SKM-1 treated with dmso at 0.1 percent for 144 hours (cell line): ENCODE data around the gene BTRC.
"Not testable (repeated sequence)": the region's sequence is repeated elsewhere in the genome, so short reads cannot be mapped to it uniquely, and the experiment has no call there.

Experiments
- DNase-seq: peaks from one replicate; lab custom pipeline; 2025; ENCODE audit not compliant: unreplicated experiment; lab: John Stamatoyannopoulos, UW

BTRC gene

DNA sequence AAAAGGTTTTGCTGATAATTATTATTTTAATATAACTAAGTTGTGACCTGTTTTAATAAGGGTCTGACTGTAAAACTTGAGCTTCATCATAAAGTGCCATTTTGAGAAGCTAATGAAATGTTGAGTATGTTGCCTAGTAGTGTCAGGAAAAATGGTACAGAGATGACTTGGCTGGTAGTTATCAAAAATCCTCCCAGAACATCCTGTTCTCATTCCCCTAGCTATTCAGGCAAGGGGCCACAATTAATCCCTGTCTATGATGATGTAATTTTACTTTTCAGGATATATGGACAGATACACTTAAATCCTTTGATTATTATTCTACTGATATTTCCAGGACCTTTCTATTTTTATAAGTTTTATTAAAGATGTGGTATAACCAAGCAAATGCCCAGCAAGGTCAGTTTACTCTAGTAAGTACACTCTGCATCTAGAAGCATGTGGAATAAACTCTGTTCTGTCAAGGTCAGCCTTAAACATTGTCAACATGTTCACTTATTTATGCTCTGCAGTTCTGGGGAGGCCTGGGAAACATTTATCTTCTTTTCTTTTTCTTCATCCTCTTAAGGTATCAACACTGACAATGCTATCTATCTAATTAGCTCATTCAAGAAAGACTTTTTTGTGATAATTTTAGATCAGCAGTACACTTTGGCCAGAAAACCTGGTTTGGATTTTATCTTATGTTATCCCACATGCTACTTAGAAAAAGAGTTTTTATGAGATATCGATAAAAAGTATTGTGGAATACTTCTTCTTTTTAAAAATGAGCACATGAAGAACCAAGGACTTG, 32.1 kb downstream of the BTRC start:
- no peak for DNase-seq

DNA sequence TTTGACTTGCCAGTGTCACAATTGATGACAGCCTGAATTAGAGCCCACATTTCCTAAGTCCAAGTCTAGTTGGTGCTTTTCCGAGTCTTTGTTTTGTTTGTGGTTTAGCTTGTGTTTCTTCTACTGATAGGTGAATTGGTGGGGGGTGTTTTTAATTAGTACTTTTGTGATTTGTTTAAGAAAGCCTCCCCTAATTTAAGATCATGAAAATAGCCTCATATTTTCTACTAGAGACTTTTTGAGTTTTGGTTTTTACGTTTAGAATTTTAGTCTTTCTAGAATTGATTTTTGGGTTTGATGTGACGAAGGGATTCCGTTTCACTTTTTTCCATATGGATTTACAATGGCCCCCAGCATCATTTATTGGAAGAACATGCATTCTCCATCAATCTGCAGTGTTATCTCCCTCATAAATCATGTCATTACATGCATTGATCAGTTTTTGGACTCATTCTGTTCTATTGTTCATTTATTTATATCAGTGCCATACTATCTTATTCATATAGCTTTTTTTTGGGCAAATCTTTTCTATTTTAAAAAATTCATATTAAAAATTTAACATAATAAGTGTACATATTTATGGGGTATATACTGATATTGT, 32.8 kb downstream of the BTRC start:
- DNase-seq = no peak

- no peak for DNase-seq
Measured at GRCh38 chr10:101388676-101389276, 34.8 kb downstream of the BTRC start.

- DNase-seq = not testable (repeated sequence)
Measured at GRCh38 chr10:101389532-101389931, 35.6 kb downstream of the BTRC start.

DNA sequence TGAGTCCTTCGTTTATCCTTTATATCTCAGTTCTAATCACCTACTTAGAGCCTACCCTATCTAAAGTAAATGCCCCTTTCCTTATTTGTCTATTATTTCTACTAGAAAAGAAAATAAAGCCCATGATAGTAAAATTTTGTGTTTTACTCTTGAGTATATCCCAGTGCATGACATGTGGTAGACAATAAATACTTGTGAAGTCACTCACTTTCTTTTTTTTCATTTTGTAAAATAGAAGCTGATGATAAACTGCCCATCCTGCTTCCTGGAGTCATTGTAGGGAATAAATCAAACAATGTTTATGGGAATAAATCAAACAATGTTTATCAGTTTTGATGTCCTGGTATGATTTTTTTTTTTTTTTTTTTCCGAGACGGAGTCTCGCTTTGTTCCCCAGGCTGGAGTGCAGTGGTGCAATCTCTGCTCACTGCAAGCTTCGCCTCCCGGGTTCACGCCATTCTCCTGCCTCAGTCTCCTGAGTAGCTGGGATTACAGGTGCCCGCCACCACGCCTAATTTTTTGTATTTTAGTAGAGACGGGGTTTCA, 36.1 kb downstream of the BTRC start:
- no peak for DNase-seq

DNA sequence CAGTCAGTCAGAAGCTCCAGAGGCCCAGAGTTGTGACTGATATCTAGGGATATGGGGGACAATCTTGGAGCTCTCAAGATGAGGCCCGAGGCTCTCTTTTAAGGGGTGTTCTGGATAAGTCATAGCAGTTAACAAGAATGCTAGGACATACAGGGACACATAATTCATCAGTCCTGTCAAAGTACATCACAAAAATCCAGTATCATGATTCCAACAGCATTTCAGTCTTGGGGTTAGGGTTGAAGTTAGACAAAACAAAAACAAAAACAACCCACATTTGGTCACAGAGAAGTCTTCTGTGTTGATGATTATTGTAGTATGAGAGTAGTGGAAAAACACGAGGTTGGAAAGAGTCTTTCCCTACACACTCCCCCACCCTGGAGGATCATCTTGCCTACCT, 39.4 kb downstream of the BTRC start:
- no peak for DNase-seq

DNA sequence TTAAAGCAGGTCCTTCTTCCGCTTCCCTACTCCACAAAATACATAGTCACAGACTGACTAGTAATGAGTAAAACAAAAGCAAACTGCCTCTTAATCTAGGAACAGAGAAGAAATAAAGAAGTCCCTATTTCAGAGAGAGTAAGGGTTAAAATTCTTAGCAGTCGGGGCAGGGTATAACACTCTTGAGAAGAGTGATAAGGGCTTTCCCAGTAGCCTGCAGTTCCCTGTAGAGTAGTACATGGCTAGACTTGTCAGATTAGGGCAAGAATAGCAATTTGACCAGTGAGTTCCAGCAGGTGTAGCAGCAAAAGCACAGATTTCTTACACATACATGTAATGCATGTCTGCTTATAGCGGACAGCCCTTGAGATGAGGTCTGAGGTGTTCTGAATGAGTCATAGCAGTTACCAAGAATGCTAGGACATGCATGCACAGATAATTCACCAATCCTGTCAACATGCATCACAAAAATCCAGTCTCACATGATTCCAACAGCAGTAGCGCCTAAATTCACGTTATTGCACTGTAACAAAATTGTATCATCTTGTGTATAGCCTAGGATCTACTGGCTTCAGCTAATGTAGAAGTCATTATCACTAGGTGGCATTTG, 40.7 kb downstream of the BTRC start:
- DNase-seq = no peak

DNA sequence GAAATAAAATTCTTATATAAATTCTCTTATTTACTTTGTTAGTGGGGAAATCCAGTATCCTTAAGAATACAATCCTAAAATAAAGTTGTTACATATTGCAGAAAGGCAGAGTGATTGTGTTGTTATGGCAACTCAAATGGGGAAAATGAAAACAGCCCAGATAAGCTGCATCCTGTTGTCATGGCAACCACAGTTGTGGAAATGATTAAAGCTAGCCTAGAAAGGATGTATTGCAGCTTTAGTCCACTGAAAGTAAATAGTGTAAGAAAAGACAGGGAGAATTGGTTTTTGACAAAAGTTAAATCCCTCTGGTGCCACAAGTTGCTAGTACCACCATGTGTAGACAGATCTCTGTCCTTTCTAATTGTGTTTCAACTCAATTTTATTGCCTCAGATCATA, 43.2 kb downstream of the BTRC start:
- DNase-seq = peak; percentile 15

- DNase-seq = no peak
Measured at GRCh38 chr10:101400585-101400984, 46.6 kb downstream of the BTRC start.

DNA sequence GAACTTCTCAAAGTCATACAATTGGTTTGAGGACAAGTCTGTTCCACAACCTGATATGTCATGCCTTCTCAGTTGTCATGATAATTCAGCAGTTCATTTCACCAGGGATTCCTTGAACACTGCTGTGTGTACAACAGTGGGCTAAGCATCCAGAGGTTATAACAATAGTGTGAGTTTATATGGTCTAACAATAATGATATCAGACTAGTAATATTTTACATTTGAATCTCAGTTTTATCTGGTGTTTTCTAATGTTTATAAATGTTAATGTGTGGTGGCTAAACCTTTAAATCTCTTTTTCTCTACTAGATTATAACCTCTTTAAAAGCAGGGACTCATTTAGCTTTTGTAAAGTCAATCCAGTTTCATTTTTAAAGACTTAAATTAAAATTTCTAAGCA, 48.7 kb downstream of the BTRC start:
- no peak for DNase-seq

DNA sequence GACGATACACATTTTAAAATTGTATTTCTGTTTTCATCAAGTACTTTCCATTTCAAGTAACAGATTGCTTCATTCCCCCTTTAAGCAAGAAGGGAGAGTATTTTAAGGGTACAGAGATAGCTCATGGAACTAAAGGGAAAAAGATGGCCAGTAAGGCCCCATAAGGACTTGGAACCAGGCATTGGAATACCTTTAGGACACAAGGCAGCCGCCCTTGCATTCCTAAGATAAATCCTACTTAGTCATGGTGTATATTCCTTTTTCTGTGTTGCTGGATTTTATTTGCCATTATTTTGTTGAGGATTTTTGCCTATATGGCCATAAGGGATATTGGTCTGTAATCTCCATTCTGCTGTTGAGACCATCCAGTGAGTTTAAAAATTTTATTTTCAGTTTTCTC, 49.2 kb downstream of the BTRC start:
- no peak for DNase-seq

DNA sequence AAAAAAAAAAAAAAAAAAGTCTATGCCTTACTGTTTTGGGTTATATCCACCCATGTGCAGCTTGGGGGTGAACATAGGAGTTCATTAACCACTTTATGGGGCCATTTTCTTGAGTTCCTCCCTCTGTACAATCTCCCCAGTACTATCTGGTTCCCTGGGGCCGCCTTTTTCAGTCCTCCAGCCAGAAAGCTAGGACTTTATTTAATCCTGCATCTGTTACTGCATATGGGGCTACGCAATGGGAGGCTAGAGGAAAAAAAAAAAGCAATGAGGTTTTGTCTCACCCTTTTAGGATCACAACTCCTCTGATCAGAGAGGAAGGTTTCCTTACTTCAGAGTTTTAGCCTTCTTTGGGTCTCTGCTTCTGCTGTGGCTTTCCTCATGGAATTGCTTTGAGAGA, 51.0 kb downstream of the BTRC start:
- no peak for DNase-seq

DNA sequence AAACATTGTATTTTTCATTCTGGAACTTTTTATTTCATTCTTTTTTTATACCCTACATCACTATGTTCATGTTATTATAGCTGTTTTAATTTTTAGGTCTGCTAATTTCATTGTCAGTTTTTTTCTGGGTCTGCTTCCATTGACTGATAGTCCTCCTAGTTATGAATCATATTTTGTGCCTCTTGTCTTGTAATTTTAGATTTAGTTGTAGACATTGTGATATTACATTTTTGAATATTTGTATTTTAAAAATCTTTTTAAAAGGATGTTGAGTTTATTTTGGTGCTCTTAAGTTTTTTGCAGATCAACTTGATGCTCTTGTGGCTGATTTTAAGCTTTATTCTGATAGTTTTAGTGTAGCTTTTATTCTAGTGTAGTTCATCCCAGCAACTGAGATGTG, 57.6 kb downstream of the BTRC start:
- no peak for DNase-seq

DNA sequence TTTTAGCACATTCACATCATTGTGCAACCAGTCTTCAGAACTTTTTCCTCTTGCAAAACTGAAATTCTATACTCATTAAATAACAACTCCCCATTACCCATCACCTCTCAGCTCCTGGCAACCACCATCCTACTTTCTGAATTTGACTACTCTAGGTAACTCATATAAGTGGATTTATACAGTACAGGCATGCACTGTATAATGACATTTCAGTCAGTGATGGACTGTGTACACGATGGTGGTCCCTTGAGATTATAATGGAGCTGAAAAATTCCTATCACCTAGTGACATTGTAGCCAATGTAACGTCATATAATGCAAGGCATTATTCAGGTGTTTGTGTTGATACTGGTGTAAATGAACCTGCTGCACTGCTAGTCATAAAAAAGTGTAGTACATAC, 60.1 kb downstream of the BTRC start:
- no peak for DNase-seq

GRCh38 chr10:101415884-101416283, 61.9 kb downstream of the BTRC start:
- no peak for DNase-seq

DNA sequence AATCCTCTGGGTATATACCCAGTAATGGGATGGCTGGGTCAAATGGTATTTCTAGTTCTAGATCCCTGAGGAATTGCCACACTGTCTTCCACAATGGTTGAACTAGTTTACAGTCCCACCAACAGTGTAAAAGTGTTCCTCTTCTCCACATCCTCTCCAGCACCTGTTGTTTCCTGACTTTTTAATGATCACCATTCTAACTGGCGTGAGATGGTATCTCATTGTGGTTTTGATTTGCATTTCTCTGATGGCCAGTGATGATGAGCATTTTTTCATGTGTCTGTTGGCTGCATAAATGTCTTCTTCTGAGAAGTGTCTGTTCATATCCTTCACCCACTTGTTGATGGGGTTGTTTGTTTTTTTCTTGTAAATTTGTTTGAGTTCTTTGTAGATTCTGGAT, 68.0 kb downstream of the BTRC start:
- not testable (repeated sequence) for DNase-seq

GRCh38 chr10:101425535-101425934, 71.6 kb downstream of the BTRC start:
- DNase-seq = no peak

- DNase-seq = no peak
Measured at GRCh38 chr10:101428036-101428435, 74.1 kb downstream of the BTRC start.

- DNase-seq = no peak
Measured at GRCh38 chr10:101429423-101429822, 75.5 kb downstream of the BTRC start.

DNA sequence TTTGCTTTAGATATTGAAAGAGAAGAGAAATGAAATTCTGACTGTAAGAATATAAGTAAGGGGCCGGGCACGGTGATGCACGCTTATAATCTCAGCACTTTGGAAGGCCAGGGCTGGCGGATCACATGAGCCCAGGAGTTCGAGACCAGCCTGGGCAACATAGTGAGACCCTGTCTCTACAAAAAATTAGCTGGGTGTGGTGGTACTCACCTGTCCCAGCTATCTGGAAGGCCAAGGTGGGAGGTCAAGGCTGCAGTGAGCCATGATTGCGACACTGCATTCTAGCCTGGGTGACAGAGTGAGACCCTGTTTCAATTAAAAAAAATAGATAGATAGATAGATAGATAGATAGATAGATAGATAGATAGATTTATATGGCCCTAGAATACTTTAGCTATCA, 82.3 kb downstream of the BTRC start:
- DNase-seq = no peak

GRCh38 chr10:101438881-101439391, 85.0 kb downstream of the BTRC start:
- DNase-seq = no peak
